Calu3 (cell line): ENCODE measurements around the gene MSANTD3. TPM values are rescaled to one million over a fixed set of nuclear protein-coding genes. Genes with fewer than 3 reads are reported as not detected.

ENCODE experiments used
- BruUV-seq: library from RNA; stranded (reverse); fragments of 400-500 nt; replicated peaks from 2 replicates; lab custom pipeline; 2021; lab: Mats Ljungman, UMichigan
- CTCF ChIA-PET: fragments of 300-600 bp; sonication (Branson Sonifier 250); formaldehyde crosslinking; loops from one replicate; lab custom pipeline; 2022; ENCODE audit warnings: antibody characterized with exemption; lab: Charles Lee
- DNase-seq: peaks from one replicate; pipeline ENCODE4 v3.0.0; 2022
- H3K27ac Mint-ChIP-seq: one replicate; pipeline ENCODE4 v1.8.0; 2022; ENCODE audit warnings: mixed read lengths; ENCODE audit not compliant: unreplicated experiment
- H3K27me3 Mint-ChIP-seq: one replicate; pipeline ENCODE4 v1.8.0; 2022; ENCODE audit warnings: mixed read lengths; ENCODE audit not compliant: unreplicated experiment
- H3K36me3 Mint-ChIP-seq: one replicate; pipeline ENCODE4 v1.8.0; 2022; ENCODE audit warnings: mild to moderate bottlenecking, moderate library complexity, mixed read lengths; ENCODE audit not compliant: insufficient read depth, unreplicated experiment
- H3K4me1 Mint-ChIP-seq: one replicate; pipeline ENCODE4 v1.8.0; 2022; ENCODE audit warnings: mild to moderate bottlenecking, low read depth, mixed read lengths; ENCODE audit not compliant: unreplicated experiment
- H3K4me3 Mint-ChIP-seq: one replicate; pipeline ENCODE4 v1.8.0; 2022; ENCODE audit warnings: mild to moderate bottlenecking, low read depth, moderate library complexity, mixed read lengths; ENCODE audit not compliant: unreplicated experiment
- H3K9me3 Mint-ChIP-seq: one replicate; pipeline ENCODE4 v1.8.0; 2022; ENCODE audit warnings: low read depth, mixed read lengths; ENCODE audit not compliant: unreplicated experiment
- CTCF ChIP-seq: fragments of 200-600 bp; IDR thresholded peaks from one replicate; pipeline ENCODE4 v1.8.0; 2022; ENCODE audit warnings: antibody characterized with exemption; ENCODE audit not compliant: unreplicated experiment
- intact Hi-C: fragments of 100-400 bp; cut with micrococcal nuclease; formaldehyde crosslinking; loops from one replicate; pipeline ENCODE4 v1.10.0; 2022; ENCODE audit not compliant: unreplicated experiment
- total RNA-seq: library from RNA; stranded (reverse); gene quantifications from 2 replicates; pipeline ENCODE4 v1.2.3, GENCODE V29; 2022

The MSANTD3 gene
- total RNA-seq, 1 experiment from 2014 or later = 23.5 TPM

DNA sequence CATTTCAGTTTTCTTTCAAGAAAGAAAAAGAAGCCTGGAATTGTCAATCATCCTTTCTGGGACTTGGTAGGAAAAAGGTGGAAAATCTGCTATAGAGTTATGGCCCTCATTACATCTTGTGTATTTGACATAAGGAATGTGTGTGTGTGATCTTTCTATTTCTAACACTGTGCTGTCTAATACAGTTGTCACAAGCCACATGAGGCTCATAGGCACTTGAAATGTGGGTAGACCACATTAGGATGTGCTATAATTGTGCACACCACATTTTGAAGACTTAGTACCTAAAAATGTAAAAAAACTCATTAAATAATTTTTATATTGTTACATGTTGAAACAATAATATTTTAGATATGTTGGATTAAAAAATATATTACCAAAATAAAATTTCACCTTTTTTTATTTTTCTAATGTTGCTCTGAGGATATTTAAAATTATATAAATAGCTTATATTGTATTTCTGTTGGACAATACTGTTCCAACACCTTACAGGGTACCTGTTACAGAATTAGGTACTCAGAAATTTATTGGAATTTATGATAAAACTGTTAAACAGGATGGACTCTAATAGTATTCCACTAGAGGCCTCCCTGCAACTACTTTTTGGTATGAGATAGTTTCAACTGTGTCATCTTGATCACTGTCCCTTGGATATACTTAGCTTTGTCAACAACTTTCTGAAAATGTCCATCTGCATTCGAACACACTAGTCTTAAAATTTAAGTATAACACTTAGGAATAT lies 18.4 kb downstream of the MSANTD3 start:
- DNase-seq = no peak
- peaks cover 12% of the 10 kb centered on the region for H3K4me1 Mint-ChIP-seq

DNA sequence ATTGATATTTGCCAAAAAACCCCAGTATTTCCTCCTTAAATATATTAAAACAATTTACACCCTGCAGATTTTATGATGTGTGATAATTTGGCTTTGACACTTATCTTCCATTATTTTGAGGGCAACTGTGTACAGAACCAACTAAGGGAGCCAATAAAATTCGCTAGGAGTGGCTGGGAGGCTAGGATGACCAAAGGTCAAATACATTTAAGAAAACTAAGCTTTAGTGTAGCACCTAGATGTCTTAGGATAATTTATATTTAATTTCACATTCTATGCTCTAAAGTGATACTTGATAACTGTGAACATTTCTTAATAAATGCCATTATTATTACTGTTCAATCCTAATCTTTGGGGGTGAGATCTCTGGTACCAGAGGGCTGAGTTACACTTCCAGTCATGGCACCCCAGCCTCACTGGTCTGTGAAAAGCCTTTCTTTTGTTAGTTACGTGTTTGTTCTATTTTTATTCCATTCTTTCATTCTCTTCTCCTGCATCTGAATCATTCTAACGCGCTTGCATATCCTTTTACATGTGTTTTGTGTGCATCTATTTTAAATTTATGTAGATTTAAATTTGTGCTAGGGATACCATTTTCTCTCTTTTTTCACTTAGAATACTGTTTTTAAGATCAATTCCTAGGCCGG lies 19.1 kb downstream of the MSANTD3 start:
- peaks cover 6% of the 10 kb centered on the region for H3K36me3 Mint-ChIP-seq
- H3K4me3 Mint-ChIP-seq = no peak overlapping the region
- CTCF ChIA-PET = interaction anchor here (1.2 kb wide), 1 partner anchor 155 kb away, joined by 3 read pairs; no protein-coding TSS in a partner anchor
- no peaks in the 10 kb centered on the region for H3K9me3 Mint-ChIP-seq
- intact Hi-C loops = no loop called here
- no peak overlapping the region for H3K27ac Mint-ChIP-seq
- no peaks in the 10 kb centered on the region for H3K27me3 Mint-ChIP-seq
- no peak for DNase-seq
- no TSS peak for BruUV-seq
- H3K4me1 Mint-ChIP-seq = peaks cover 12% of the 10 kb centered on the region
- no peak for TF ChIP-seq CTCF

More for the DNA sequence above, 18.4 kb downstream of the MSANTD3 start:
- H3K27me3 Mint-ChIP-seq = no peaks in the 10 kb centered on the region
- H3K4me3 Mint-ChIP-seq = no peak overlapping the region
- BruUV-seq = no TSS peak
- TF ChIP-seq CTCF = no peak
- no peaks in the 10 kb centered on the region for H3K9me3 Mint-ChIP-seq
- H3K27ac Mint-ChIP-seq = no peak overlapping the region
- peaks cover 6% of the 10 kb centered on the region for H3K36me3 Mint-ChIP-seq
- intact Hi-C loops = no loop called here
- CTCF ChIA-PET = interaction anchor here (1.2 kb wide), 1 partner anchor 156 kb away, joined by 3 read pairs; no protein-coding TSS in a partner anchor

- TF ChIP-seq CTCF = no peak
- no TSS peak for BruUV-seq
- Mint-ChIP-seq H3K27ac (no peak overlapping the region), H3K36me3 (peaks cover 6% of the 10 kb centered on the region), H3K9me3 (no peaks in the 10 kb centered on the region), H3K4me1 (peaks cover 12% of the 10 kb centered on the region), H3K4me3 (no peak overlapping the region), H3K27me3 (no peaks in the 10 kb centered on the region)
- CTCF ChIA-PET = no interaction called here
- intact Hi-C loops = no loop called here
- no peak for DNase-seq
These were observed 20.1 kb downstream of the MSANTD3 start for GRCh38 chr9:100447041-100447440.

DNA sequence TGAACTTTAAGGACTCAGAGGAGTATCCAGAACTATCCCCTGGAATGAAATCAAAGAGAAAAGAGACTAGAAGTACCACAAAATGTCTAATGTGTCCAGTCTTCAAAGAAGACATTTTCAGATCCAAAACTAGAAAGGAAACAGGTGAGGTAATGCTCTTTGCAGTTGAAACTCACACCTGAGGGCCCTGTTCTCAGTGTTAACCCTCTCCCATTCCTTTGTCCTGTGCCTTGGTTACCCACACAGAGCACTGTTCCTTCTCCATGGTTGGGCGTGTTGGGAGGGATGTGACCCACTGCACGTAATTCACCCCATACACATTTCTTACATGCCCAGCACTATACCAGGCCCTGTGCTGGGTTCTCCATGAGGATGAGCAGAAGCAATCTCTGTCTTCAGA lies 21.3 kb downstream of the MSANTD3 start:
- BruUV-seq = no TSS peak

More for the DNA sequence above, 21.3 kb downstream of the MSANTD3 start:
- peaks cover 12% of the 10 kb centered on the region for H3K4me1 Mint-ChIP-seq
- DNase-seq = no peak
- H3K27me3 Mint-ChIP-seq = no peaks in the 10 kb centered on the region
- no peak for TF ChIP-seq CTCF
- no peak overlapping the region for H3K27ac Mint-ChIP-seq
- CTCF ChIA-PET = no interaction called here
- H3K4me3 Mint-ChIP-seq = no peak overlapping the region
- intact Hi-C loops = no loop called here
- no peaks in the 10 kb centered on the region for H3K9me3 Mint-ChIP-seq
- H3K36me3 Mint-ChIP-seq = peaks cover 1% of the 10 kb centered on the region
